ENCODE measurements around the gene SELENON.

DNA sequence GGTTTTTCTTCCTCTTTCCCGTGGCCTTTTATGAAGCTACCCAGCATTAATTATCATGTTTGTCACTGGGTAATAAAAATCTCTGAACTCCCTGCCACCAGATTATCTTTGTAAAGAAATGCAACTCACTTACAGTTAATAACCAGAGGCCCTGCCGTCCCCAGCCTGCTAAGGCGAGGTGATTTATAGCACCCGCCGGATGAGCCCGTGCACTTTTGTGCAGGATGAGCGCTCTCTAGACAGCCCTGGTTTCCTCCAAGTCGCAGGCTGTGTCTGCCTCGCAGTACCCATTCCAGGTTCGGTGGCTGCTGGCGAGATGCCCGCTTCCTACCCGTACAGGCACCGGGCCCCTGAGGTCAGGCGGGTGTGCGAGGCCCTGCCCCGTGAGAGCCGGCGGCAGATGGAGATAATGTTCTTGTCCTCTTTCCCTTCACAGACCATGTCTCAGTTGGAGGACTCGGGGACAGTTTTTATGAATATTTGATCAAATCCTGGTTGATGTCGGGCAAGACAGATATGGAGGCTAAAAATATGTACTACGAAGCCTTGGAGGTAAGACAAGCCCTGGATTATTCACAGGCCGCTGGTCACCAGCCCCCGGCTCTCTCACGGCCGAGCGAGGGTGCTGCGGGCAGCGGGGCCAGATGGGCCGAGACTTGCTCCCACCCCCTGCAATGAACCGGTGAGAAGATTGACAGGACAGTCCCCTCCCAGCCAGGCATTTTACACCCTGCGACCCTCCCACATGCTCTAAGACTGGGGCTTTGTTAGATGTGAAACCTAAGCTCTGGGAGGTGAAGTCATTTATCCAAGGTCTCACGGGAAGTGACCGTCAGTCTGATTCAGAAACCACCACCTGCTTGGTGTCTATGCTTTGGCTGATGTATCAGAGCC is 28.5 kb upstream of the SELENON start:
- TF ChIP-seq, protein P1, sequence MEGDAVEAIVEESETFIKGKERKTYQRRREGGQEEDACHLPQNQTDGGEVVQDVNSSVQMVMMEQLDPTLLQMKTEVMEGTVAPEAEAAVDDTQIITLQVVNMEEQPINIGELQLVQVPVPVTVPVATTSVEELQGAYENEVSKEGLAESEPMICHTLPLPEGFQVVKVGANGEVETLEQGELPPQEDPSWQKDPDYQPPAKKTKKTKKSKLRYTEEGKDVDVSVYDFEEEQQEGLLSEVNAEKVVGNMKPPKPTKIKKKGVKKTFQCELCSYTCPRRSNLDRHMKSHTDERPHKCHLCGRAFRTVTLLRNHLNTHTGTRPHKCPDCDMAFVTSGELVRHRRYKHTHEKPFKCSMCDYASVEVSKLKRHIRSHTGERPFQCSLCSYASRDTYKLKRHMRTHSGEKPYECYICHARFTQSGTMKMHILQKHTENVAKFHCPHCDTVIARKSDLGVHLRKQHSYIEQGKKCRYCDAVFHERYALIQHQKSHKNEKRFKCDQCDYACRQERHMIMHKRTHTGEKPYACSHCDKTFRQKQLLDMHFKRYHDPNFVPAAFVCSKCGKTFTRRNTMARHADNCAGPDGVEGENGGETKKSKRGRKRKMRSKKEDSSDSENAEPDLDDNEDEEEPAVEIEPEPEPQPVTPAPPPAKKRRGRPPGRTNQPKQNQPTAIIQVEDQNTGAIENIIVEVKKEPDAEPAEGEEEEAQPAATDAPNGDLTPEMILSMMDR (IDR thresholded peaks at IDR 0.05), result no peak
- no peak for TF ChIP-seq POLR2AphosphoS5 (IDR thresholded peaks at IDR 0.05; ENCODE audit: low read depth, low read length)
- TF ChIP-seq, protein P2, sequence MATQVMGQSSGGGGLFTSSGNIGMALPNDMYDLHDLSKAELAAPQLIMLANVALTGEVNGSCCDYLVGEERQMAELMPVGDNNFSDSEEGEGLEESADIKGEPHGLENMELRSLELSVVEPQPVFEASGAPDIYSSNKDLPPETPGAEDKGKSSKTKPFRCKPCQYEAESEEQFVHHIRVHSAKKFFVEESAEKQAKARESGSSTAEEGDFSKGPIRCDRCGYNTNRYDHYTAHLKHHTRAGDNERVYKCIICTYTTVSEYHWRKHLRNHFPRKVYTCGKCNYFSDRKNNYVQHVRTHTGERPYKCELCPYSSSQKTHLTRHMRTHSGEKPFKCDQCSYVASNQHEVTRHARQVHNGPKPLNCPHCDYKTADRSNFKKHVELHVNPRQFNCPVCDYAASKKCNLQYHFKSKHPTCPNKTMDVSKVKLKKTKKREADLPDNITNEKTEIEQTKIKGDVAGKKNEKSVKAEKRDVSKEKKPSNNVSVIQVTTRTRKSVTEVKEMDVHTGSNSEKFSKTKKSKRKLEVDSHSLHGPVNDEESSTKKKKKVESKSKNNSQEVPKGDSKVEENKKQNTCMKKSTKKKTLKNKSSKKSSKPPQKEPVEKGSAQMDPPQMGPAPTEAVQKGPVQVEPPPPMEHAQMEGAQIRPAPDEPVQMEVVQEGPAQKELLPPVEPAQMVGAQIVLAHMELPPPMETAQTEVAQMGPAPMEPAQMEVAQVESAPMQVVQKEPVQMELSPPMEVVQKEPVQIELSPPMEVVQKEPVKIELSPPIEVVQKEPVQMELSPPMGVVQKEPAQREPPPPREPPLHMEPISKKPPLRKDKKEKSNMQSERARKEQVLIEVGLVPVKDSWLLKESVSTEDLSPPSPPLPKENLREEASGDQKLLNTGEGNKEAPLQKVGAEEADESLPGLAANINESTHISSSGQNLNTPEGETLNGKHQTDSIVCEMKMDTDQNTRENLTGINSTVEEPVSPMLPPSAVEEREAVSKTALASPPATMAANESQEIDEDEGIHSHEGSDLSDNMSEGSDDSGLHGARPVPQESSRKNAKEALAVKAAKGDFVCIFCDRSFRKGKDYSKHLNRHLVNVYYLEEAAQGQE (IDR thresholded peaks at IDR 0.05; ENCODE audit: insufficient read depth in 1 of 2, low read depth in 2 of 2, low read length in 1 of 2), result no peak
